ENCODE data around the gene RNF175.

DNA sequence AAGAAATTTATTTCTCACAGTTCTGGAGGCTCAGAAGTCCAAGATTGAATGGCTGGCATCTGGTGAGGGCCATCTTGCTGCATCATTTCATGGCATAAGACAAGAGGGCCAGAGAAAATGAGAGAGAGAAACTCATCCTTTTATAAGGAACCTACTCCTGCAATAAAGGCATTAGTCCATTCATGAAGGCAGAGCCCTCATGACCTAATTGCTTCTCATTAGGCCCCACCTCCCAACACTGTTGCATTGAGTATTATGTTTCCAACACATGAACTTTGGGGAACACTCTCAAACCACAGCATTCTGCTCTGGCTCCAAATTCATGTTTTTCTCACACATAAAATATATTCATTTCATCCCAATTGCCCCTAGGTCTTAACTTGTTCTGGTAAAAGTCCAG, 14.2 kb downstream of the RNF175 start:
- TF ChIP-seq, protein P1, sequence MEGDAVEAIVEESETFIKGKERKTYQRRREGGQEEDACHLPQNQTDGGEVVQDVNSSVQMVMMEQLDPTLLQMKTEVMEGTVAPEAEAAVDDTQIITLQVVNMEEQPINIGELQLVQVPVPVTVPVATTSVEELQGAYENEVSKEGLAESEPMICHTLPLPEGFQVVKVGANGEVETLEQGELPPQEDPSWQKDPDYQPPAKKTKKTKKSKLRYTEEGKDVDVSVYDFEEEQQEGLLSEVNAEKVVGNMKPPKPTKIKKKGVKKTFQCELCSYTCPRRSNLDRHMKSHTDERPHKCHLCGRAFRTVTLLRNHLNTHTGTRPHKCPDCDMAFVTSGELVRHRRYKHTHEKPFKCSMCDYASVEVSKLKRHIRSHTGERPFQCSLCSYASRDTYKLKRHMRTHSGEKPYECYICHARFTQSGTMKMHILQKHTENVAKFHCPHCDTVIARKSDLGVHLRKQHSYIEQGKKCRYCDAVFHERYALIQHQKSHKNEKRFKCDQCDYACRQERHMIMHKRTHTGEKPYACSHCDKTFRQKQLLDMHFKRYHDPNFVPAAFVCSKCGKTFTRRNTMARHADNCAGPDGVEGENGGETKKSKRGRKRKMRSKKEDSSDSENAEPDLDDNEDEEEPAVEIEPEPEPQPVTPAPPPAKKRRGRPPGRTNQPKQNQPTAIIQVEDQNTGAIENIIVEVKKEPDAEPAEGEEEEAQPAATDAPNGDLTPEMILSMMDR (conservative IDR thresholded peaks at IDR 0.05), result no peak
- TF ChIP-seq ZFX (IDR thresholded peaks at IDR 0.05), result no peak

All from C4-2B (cell line).